Measurements from ENCODE around the gene BCAP31. TPM values are rescaled to one million over a fixed set of nuclear protein-coding genes. Genes with fewer than 3 reads are reported as not detected.
A peak's percentile ranks its signal among the peaks of the same experiment; 100 is the strongest.

The BCAP31 gene
- total RNA-seq, 1 experiment from 2014 or later, result 150 TPM

DNA sequence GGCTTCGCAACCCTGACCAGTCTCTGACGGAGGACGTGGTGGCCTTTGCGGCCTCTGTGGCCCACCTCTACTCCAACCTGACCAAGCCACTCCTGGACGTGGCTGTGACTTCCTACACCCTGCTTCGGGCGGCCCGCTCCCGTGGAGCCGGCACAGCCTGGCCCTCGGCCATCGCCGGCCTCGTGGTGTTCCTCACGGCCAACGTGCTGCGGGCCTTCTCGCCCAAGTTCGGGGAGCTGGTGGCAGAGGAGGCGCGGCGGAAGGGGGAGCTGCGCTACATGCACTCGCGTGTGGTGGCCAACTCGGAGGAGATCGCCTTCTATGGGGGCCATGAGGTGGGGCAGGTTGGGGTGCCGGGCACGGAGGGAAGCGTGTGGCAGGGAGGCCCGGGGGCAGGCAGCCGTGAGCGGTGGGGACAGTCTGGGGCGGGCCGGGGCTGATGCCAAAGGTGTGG lies 1.7 kb upstream of the BCAP31 start:
- no peak for ATAC-seq
- H3K9me3 Mint-ChIP-seq, result no peaks in the 10 kb centered on the region
- ChIA-PET CTCF (interaction anchor here (1.1 to 1.8 kb wide), 4 partner anchors 18 to 200 kb away, joined by 3 to 5 read pairs (median 4); partner anchors contain the start of genes ARHGAP4 and SLC6A8), POLR2A (no interaction called here)
- peaks cover 18% of the 10 kb centered on the region for H3K4me1 Mint-ChIP-seq
- H3K36me3 Mint-ChIP-seq, result peaks cover 10% of the 10 kb centered on the region
- DNase-seq (ENCODE audit: low spot score), result no peak
- no peak overlapping the region for H3K4me3 Mint-ChIP-seq
- H3K27me3 Mint-ChIP-seq (ENCODE audit: low read depth), result no peaks in the 10 kb centered on the region; the same call in 1 of the 2 replicates
- TF ChIP-seq ESRRA (CRISPR knock-in tag; IDR thresholded peaks at IDR 0.05; ENCODE audit: borderline replicate concordance), result no peak
- TF ChIP-seq, protein P1, sequence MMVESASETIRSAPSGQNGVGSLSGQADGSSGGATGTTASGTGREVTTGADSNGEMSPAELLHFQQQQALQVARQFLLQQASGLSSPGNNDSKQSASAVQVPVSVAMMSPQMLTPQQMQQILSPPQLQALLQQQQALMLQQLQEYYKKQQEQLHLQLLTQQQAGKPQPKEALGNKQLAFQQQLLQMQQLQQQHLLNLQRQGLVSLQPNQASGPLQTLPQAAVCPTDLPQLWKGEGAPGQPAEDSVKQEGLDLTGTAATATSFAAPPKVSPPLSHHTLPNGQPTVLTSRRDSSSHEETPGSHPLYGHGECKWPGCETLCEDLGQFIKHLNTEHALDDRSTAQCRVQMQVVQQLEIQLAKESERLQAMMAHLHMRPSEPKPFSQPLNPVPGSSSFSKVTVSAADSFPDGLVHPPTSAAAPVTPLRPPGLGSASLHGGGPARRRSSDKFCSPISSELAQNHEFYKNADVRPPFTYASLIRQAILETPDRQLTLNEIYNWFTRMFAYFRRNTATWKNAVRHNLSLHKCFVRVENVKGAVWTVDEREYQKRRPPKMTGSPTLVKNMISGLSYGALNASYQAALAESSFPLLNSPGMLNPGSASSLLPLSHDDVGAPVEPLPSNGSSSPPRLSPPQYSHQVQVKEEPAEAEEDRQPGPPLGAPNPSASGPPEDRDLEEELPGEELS (CRISPR knock-in tag; IDR thresholded peaks at IDR 0.05), result no peak
- TF ChIP-seq SMAD4 (CRISPR knock-in tag; IDR thresholded peaks at IDR 0.05), result no peak
- TF ChIP-seq, protein P2, sequence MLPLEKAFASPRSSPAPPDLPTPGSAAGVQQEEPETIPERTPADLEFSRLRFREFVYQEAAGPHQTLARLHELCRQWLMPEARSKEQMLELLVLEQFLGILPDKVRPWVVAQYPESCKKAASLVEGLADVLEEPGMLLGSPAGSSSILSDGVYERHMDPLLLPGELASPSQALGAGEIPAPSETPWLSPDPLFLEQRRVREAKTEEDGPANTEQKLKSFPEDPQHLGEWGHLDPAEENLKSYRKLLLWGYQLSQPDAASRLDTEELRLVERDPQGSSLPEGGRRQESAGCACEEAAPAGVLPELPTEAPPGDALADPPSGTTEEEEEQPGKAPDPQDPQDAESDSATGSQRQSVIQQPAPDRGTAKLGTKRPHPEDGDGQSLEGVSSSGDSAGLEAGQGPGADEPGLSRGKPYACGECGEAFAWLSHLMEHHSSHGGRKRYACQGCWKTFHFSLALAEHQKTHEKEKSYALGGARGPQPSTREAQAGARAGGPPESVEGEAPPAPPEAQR (CRISPR knock-in tag; IDR thresholded peaks at IDR 0.05), result no peak
- no peak for TF ChIP-seq FOXJ3 (CRISPR knock-in tag; IDR thresholded peaks at IDR 0.05; ENCODE audit: borderline replicate concordance)
- TF ChIP-seq PRRX2 (CRISPR knock-in tag; IDR thresholded peaks at IDR 0.05), result no peak
- no peak for TF ChIP-seq ZNF138 (CRISPR knock-in tag; conservative IDR thresholded peaks at IDR 0.05)
- TF ChIP-seq, protein P3, sequence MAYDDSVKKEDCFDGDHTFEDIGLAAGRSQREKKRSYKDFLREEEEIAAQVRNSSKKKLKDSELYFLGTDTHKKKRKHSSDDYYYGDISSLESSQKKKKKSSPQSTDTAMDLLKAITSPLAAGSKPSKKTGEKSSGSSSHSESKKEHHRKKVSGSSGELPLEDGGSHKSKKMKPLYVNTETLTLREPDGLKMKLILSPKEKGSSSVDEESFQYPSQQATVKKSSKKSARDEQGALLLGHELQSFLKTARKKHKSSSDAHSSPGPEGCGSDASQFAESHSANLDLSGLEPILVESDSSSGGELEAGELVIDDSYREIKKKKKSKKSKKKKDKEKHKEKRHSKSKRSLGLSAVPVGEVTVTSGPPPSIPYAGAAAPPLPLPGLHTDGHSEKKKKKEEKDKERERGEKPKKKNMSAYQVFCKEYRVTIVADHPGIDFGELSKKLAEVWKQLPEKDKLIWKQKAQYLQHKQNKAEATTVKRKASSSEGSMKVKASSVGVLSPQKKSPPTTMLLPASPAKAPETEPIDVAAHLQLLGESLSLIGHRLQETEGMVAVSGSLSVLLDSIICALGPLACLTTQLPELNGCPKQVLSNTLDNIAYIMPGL (CRISPR knock-in tag; IDR thresholded peaks at IDR 0.05), result no peak
- TF ChIP-seq ZNF416 (CRISPR knock-in tag; IDR thresholded peaks at IDR 0.05), result no peak
- TF ChIP-seq ELF4 (CRISPR knock-in tag; IDR thresholded peaks at IDR 0.05; ENCODE audit: low read depth), result no peak
- TF ChIP-seq, protein P4, sequence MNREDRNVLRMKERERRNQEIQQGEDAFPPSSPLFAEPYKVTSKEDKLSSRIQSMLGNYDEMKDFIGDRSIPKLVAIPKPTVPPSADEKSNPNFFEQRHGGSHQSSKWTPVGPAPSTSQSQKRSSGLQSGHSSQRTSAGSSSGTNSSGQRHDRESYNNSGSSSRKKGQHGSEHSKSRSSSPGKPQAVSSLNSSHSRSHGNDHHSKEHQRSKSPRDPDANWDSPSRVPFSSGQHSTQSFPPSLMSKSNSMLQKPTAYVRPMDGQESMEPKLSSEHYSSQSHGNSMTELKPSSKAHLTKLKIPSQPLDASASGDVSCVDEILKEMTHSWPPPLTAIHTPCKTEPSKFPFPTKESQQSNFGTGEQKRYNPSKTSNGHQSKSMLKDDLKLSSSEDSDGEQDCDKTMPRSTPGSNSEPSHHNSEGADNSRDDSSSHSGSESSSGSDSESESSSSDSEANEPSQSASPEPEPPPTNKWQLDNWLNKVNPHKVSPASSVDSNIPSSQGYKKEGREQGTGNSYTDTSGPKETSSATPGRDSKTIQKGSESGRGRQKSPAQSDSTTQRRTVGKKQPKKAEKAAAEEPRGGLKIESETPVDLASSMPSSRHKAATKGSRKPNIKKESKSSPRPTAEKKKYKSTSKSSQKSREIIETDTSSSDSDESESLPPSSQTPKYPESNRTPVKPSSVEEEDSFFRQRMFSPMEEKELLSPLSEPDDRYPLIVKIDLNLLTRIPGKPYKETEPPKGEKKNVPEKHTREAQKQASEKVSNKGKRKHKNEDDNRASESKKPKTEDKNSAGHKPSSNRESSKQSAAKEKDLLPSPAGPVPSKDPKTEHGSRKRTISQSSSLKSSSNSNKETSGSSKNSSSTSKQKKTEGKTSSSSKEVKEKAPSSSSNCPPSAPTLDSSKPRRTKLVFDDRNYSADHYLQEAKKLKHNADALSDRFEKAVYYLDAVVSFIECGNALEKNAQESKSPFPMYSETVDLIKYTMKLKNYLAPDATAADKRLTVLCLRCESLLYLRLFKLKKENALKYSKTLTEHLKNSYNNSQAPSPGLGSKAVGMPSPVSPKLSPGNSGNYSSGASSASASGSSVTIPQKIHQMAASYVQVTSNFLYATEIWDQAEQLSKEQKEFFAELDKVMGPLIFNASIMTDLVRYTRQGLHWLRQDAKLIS (CRISPR knock-in tag; IDR thresholded peaks at IDR 0.05; ENCODE audit: borderline replicate concordance), result no peak
- no peak for TF ChIP-seq ZNF263 (CRISPR knock-in tag; IDR thresholded peaks at IDR 0.05; ENCODE audit: low read depth)
- no peak for TF ChIP-seq NR2C2 (CRISPR knock-in tag; IDR thresholded peaks at IDR 0.05)
- H3K27ac Mint-ChIP-seq, result no peak overlapping the region

DNA sequence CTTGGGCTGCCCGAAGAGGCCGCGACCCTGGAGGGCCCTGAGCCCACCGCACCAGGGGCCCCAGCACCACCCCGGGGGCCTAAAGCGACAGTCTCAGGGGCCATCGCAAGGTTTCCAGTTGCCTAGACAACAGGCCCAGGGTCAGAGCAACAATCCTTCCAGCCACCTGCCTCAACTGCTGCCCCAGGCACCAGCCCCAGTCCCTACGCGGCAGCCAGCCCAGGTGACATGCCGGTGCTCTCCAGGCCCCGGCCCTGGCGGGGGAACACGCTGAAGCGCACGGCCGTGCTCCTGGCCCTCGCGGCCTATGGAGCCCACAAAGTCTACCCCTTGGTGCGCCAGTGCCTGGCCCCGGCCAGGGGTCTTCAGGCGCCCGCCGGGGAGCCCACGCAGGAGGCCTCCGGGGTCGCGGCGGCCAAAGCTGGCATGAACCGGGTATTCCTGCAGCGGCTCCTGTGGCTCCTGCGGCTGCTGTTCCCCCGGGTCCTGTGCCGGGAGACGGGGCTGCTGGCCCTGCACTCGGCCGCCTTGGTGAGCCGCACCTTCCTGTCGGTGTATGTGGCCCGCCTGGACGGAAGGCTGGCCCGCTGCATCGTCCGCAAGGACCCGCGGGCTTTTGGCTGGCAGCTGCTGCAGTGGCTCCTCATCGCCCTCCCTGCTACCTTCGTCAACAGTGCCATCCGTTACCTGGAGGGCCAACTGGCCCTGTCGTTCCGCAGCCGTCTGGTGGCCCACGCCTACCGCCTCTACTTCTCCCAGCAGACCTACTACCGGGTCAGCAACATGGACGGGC lies 1.0 kb upstream of the BCAP31 start:
- TF ChIP-seq, protein P5, sequence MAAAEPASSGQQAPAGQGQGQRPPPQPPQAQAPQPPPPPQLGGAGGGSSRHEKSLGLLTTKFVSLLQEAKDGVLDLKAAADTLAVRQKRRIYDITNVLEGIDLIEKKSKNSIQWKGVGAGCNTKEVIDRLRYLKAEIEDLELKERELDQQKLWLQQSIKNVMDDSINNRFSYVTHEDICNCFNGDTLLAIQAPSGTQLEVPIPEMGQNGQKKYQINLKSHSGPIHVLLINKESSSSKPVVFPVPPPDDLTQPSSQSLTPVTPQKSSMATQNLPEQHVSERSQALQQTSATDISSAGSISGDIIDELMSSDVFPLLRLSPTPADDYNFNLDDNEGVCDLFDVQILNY (CRISPR knock-in tag; IDR thresholded peaks at IDR 0.05), result no peak
- no peak for TF ChIP-seq EMX1 (CRISPR knock-in tag; IDR thresholded peaks at IDR 0.05)
- TF ChIP-seq, protein P6, sequence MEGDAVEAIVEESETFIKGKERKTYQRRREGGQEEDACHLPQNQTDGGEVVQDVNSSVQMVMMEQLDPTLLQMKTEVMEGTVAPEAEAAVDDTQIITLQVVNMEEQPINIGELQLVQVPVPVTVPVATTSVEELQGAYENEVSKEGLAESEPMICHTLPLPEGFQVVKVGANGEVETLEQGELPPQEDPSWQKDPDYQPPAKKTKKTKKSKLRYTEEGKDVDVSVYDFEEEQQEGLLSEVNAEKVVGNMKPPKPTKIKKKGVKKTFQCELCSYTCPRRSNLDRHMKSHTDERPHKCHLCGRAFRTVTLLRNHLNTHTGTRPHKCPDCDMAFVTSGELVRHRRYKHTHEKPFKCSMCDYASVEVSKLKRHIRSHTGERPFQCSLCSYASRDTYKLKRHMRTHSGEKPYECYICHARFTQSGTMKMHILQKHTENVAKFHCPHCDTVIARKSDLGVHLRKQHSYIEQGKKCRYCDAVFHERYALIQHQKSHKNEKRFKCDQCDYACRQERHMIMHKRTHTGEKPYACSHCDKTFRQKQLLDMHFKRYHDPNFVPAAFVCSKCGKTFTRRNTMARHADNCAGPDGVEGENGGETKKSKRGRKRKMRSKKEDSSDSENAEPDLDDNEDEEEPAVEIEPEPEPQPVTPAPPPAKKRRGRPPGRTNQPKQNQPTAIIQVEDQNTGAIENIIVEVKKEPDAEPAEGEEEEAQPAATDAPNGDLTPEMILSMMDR (IDR thresholded peaks at IDR 0.05), result no peak
- no peak for TF ChIP-seq SOX15 (CRISPR knock-in tag; IDR thresholded peaks at IDR 0.05)
- TF ChIP-seq ETV6 (CRISPR knock-in tag; IDR thresholded peaks at IDR 0.05), result no peak
- Mint-ChIP-seq H3K4me3 (peak overlapping the region; percentile 24; the same call in 1 of the 2 replicates), H3K27me3 (ENCODE audit: low read depth) (no peaks in the 10 kb centered on the region), H3K27ac (no peak overlapping the region), H3K4me1 (peaks cover 18% of the 10 kb centered on the region), H3K36me3 (peaks cover 15% of the 10 kb centered on the region), H3K9me3 (no peaks in the 10 kb centered on the region)
- CTCF ChIA-PET, result no interaction called here
- POLR2A ChIA-PET, result no interaction called here
- DNase-seq (ENCODE audit: low spot score) (peak; percentile 15), ATAC-seq (no peak; the same call in 1 of the 2 replicates)

Data from WTC11 (cell line).